DMS114 treated with DMSO at 0.1 percent for 48 hours (cell line): Measurements from ENCODE around the gene CNIH3.

Experiments used
- DNase-seq: peaks from one replicate; lab custom pipeline; 2025; ENCODE audit not compliant: unreplicated experiment; lab: John Stamatoyannopoulos, UW

Gene CNIH3

GRCh38 chr1:224767676-224768075 lies 151.6 kb downstream of the CNIH3 start:
- DNase-seq: no peak

GRCh38 chr1:224768971-224769370 lies 152.9 kb downstream of the CNIH3 start:
- DNase-seq: no peak

GRCh38 chr1:224769452-224770335 lies 153.6 kb downstream of the CNIH3 start:
- DNase-seq: no peak

- DNase-seq: no peak
These were observed 154.2 kb downstream of the CNIH3 start for GRCh38 chr1:224770336-224770693.

GRCh38 chr1:224773646-224774045 lies 157.5 kb downstream of the CNIH3 start:
- DNase-seq: no peak

GRCh38 chr1:224774378-224774777 lies 158.3 kb downstream of the CNIH3 start:
- no peak for DNase-seq

GRCh38 chr1:224777180-224777579 lies 161.1 kb downstream of the CNIH3 start:
- DNase-seq: no peak

- DNase-seq: no peak
These were observed 163.4 kb downstream of the CNIH3 start for GRCh38 chr1:224779536-224779935.

- DNase-seq: no peak
These were observed 164.6 kb downstream of the CNIH3 start for GRCh38 chr1:224780736-224781135.

GRCh38 chr1:224781800-224782199 lies 165.7 kb downstream of the CNIH3 start:
- no peak for DNase-seq

GRCh38 chr1:224782281-224783000 lies 166.3 kb downstream of the CNIH3 start:
- DNase-seq: no peak

GRCh38 chr1:224783006-224783651 lies 167.0 kb downstream of the CNIH3 start:
- DNase-seq: no peak

- DNase-seq: no peak
These were observed 168.3 kb downstream of the CNIH3 start for GRCh38 chr1:224784265-224785039.

GRCh38 chr1:224785040-224785328 lies 168.9 kb downstream of the CNIH3 start:
- DNase-seq: no peak

- DNase-seq: no peak
These were observed 169.5 kb downstream of the CNIH3 start for GRCh38 chr1:224785622-224786021.

- DNase-seq: no peak
These were observed 170.6 kb downstream of the CNIH3 start for GRCh38 chr1:224786533-224787250.

- no peak for DNase-seq
These were observed 173.2 kb downstream of the CNIH3 start for GRCh38 chr1:224789311-224789710.
